MM.1S (cell line): ENCODE results near the gene ALDH2.
"Not testable (repeated sequence)": the region's sequence is repeated elsewhere in the genome, so short reads cannot be mapped to it uniquely, and the experiment has no call there.

ENCODE experiments used
- DNase-seq: peaks from one replicate; pipeline ENCODE4 v3.0.0-alpha.2; 2015
- H2AFZ ChIP-seq: fragments of 300-600 bp; sonication (generic); 2 replicates; pipeline ENCODE4 v1.6.0; 2016; ENCODE audit warnings: antibody characterized with exemption, low read length
- H3F3A ChIP-seq: fragments of 300-600 bp; sonication (generic); 2 replicates; pipeline ENCODE4 v1.6.1; 2016; ENCODE audit warnings: mild to moderate bottlenecking, antibody characterized with exemption, low read length, moderate library complexity, mixed read lengths; ENCODE audit not compliant: insufficient read depth
- H3K27ac ChIP-seq: fragments of 300-600 bp; sonication (generic); 2 replicates; pipeline ENCODE4 v1.5.1; 2016; ENCODE audit warnings: mild to moderate bottlenecking, low read length
- H3K27me3 ChIP-seq: fragments of 300-600 bp; sonication (generic); replicated peaks from 2 replicates; pipeline ENCODE4 v1.6.0; 2016; ENCODE audit warnings: low read length; ENCODE audit not compliant: insufficient read depth
- H3K36me3 ChIP-seq: fragments of 300-600 bp; sonication (generic); replicated peaks from 2 replicates; pipeline ENCODE4 v1.6.1; 2016; ENCODE audit warnings: mild to moderate bottlenecking, low read length, mixed read lengths; ENCODE audit not compliant: insufficient read depth
- H3K4me1 ChIP-seq: fragments of 300-600 bp; sonication (generic); 2 replicates; pipeline ENCODE4 v1.6.1; 2016; ENCODE audit warnings: low read length, mixed read lengths
- H3K4me2 ChIP-seq: fragments of 300-600 bp; sonication (generic); 2 replicates; pipeline ENCODE4 v1.6.0; 2016; ENCODE audit warnings: low read depth, low read length
- H3K4me3 ChIP-seq: fragments of 300-600 bp; sonication (generic); 2 replicates; pipeline ENCODE4 v1.5.1; 2016; ENCODE audit warnings: low read length, mixed read lengths
- H3K79me2 ChIP-seq: fragments of 300-600 bp; sonication (generic); 2 replicates; pipeline ENCODE4 v1.6.1; 2016; ENCODE audit warnings: mixed run types, low read length, mixed read lengths
- H3K9ac ChIP-seq: fragments of 300-600 bp; sonication (generic); 2 replicates; pipeline ENCODE4 v1.6.1; 2016; ENCODE audit warnings: low read length, mixed read lengths
- H3K9me2 ChIP-seq: fragments of 300-600 bp; sonication (generic); replicated peaks from 2 replicates; pipeline ENCODE4 v1.6.1; 2016; ENCODE audit warnings: mild to moderate bottlenecking, low read length, mixed read lengths; ENCODE audit not compliant: insufficient read depth
- H3K9me3 ChIP-seq: fragments of 300-600 bp; sonication (generic); replicated peaks from 2 replicates; pipeline ENCODE4 v1.6.1; 2016; ENCODE audit warnings: mild to moderate bottlenecking, low read length, mixed read lengths; ENCODE audit not compliant: insufficient read depth
- H4K20me1 ChIP-seq: fragments of 300-600 bp; sonication (generic); 2 replicates; pipeline ENCODE4 v1.6.1; 2016; ENCODE audit warnings: mild to moderate bottlenecking, low read length, moderate library complexity, mixed read lengths; ENCODE audit not compliant: insufficient read depth
- EZH2 ChIP-seq: fragments of 300-600 bp; sonication (generic); optimal IDR thresholded peaks from 2 replicates; pipeline ENCODE3; 2017; ENCODE audit warnings: low read depth, mild to moderate bottlenecking, antibody characterized with exemption, low read length, mixed read lengths
- EZH2phosphoT487 ChIP-seq: fragments of 300-600 bp; sonication (generic); IDR thresholded peaks from 2 replicates; pipeline ENCODE4 v1.6.1; 2018; ENCODE audit warnings: antibody characterized with exemption, low read length
- TF ChIP-seq, protein P1 (sequence below): fragments of 300-600 bp; sonication (generic); IDR thresholded peaks from 2 replicates; pipeline ENCODE4 v1.5.1; 2016; ENCODE audit warnings: antibody characterized with exemption, low read length, mixed read lengths

Gene ALDH2

DNA sequence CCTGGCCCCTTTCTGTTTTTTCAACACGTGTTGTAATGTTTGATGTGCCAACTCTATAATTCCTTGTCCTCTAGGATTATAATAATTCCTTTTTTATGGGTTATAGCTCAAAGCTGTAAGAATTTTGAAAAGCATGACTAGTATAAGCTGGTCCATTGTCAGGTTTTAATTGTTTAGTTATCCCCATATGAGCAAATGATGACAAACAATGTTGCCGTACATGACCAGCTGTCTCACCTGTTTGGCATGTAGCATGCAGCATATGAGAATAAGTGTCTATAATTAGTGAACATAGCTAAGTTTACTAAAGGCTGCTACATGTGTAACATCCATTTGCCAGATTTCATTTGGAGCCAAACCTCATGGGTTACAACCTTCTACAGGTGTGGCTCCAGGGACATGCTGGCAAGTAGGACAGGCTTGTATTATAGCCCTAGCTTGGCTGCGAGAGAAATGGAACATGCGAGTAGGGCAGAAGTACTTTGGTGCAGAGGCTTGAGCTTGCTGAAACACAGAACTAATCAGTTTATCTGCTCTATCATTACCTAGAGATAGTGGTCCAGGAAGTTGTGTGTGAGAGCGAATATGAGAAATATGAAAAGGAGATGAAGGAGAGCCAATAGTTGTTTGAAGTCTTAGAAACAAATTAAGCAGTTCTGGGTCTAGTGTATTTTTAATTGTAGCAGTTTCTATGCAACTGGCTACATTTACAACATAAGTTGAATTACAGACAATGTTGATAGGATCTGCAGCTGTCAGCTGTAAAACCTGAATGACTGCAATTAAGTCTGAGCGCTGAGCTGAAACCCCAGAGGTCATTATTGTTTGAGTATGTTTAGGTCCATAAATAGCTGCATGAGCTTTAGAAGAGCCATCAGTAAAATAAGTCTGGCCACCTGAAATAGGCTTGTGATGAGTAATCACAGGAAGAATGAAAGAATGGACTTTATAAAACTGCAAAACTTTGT, 52.7 kb downstream of the ALDH2 start:
- H2AFZ ChIP-seq, result no peak overlapping the region
- H3K27me3 ChIP-seq, result no peaks in the 10 kb centered on the region
- no peak overlapping the region for H3K4me2 ChIP-seq
- no peak for DNase-seq
- no peaks in the 10 kb centered on the region for H3K9me2 ChIP-seq
- no peak overlapping the region for H3K27ac ChIP-seq
- TF ChIP-seq, protein P1, sequence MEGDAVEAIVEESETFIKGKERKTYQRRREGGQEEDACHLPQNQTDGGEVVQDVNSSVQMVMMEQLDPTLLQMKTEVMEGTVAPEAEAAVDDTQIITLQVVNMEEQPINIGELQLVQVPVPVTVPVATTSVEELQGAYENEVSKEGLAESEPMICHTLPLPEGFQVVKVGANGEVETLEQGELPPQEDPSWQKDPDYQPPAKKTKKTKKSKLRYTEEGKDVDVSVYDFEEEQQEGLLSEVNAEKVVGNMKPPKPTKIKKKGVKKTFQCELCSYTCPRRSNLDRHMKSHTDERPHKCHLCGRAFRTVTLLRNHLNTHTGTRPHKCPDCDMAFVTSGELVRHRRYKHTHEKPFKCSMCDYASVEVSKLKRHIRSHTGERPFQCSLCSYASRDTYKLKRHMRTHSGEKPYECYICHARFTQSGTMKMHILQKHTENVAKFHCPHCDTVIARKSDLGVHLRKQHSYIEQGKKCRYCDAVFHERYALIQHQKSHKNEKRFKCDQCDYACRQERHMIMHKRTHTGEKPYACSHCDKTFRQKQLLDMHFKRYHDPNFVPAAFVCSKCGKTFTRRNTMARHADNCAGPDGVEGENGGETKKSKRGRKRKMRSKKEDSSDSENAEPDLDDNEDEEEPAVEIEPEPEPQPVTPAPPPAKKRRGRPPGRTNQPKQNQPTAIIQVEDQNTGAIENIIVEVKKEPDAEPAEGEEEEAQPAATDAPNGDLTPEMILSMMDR, result no peak
- no peak for TF ChIP-seq EZH2phosphoT487
- no peak for TF ChIP-seq EZH2
- no peaks in the 10 kb centered on the region for H3K4me1 ChIP-seq
- no peak overlapping the region for H3K9ac ChIP-seq
- no peaks in the 10 kb centered on the region for H3F3A ChIP-seq
- H3K4me3 ChIP-seq, result no peak overlapping the region
- no peaks in the 10 kb centered on the region for H3K36me3 ChIP-seq
- H4K20me1 ChIP-seq, result no peaks in the 10 kb centered on the region
- no peaks in the 10 kb centered on the region for H3K79me2 ChIP-seq
- H3K9me3 ChIP-seq, result no peaks in the 10 kb centered on the region

DNA sequence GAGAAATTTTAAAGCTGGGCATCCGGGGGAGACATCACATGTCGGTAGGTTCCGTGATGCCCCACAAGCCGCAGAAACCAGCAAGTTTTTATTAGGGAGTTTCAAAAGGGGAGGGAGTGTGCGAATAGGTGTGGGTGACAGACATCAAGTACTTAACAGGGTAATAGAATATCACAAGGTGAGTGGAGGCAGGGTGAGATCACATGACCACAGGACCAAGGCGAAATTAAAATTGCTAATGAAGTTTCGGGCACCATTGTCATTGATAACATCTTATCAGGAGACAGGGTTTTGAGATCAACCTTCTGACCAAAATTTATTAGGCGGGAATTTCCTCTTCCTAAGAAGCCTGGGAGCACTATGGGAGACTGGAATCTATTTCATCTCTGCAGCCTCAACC, 54.1 kb downstream of the ALDH2 start:
- not testable (repeated sequence) for H3K4me2 ChIP-seq, DNase-seq, H3K36me3 ChIP-seq

DNA sequence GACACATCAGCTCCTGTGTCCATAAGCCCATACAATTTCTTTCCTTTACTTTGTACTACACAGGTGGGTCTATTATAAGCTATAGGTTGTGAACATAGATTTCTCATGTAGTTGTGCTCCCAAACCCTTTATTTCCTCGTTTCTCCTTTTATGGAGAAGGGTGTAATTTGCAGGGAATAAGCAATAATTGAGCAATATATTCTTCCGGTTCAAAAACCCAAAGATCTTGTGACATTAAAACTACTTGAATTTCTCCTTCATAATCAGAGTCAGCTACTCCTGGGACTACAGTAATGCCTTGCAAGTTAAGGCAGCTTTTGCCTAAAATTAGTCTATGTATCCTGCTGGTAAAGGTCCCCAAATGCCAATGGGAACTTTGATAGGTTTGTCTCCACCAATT, 56.2 kb downstream of the ALDH2 start:
- H4K20me1 ChIP-seq, result no peaks in the 10 kb centered on the region
- no peaks in the 10 kb centered on the region for H3K4me1 ChIP-seq
- no peaks in the 10 kb centered on the region for H3K36me3 ChIP-seq
- H3K9me2 ChIP-seq, result no peaks in the 10 kb centered on the region
- no peak for TF ChIP-seq EZH2
- H3K27ac ChIP-seq, result no peak overlapping the region
- no peak overlapping the region for H3K4me2 ChIP-seq
- no peaks in the 10 kb centered on the region for H3K9me3 ChIP-seq
- no peak for DNase-seq
- H3K9ac ChIP-seq, result no peak overlapping the region
- no peaks in the 10 kb centered on the region for H3K27me3 ChIP-seq
- no peaks in the 10 kb centered on the region for H3F3A ChIP-seq
- no peaks in the 10 kb centered on the region for H3K79me2 ChIP-seq
- H3K4me3 ChIP-seq, result no peak overlapping the region
- no peak overlapping the region for H2AFZ ChIP-seq

More for the DNA sequence above, 54.1 kb downstream of the ALDH2 start:
- H3K9ac ChIP-seq, H3K9me2 ChIP-seq, H3F3A ChIP-seq, H3K27me3 ChIP-seq, H3K4me1 ChIP-seq, H3K27ac ChIP-seq, H3K4me3 ChIP-seq, H2AFZ ChIP-seq, H3K9me3 ChIP-seq, H4K20me1 ChIP-seq, H3K79me2 ChIP-seq: not testable (repeated sequence)

DNA sequence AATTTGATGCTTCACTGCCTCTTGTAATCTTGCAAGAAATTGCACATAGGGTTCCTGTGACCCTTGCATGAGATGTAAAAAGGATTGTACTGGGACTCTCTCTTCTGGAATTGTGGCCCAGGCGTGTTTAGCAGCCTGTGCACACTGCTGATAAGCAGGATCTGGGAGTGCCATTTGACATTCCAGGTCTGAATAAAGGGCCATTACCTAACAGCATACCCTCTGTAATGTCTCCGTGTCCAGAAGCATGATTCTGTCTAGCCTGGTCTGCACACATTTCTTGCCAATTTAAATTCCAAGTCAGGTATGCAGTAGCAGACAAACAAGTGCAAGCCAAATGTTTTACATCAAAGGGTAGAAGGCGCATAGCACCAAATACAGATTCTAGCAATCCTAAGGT, 57.2 kb downstream of the ALDH2 start:
- no peak overlapping the region for H2AFZ ChIP-seq
- H3K9ac ChIP-seq, result no peak overlapping the region
- H3K36me3 ChIP-seq, result no peaks in the 10 kb centered on the region
- no peak for DNase-seq
- no peak overlapping the region for H3K27ac ChIP-seq
- no peaks in the 10 kb centered on the region for H3K79me2 ChIP-seq
- no peaks in the 10 kb centered on the region for H3F3A ChIP-seq
- TF ChIP-seq, protein P1, result no peak
- no peak for TF ChIP-seq EZH2phosphoT487
- no peak for TF ChIP-seq EZH2
- no peaks in the 10 kb centered on the region for H3K27me3 ChIP-seq
- no peak overlapping the region for H3K4me2 ChIP-seq
- H3K4me3 ChIP-seq, result no peak overlapping the region
- H4K20me1 ChIP-seq, result no peaks in the 10 kb centered on the region
- no peaks in the 10 kb centered on the region for H3K9me3 ChIP-seq
- H3K9me2 ChIP-seq, result no peaks in the 10 kb centered on the region
- no peaks in the 10 kb centered on the region for H3K4me1 ChIP-seq

DNA sequence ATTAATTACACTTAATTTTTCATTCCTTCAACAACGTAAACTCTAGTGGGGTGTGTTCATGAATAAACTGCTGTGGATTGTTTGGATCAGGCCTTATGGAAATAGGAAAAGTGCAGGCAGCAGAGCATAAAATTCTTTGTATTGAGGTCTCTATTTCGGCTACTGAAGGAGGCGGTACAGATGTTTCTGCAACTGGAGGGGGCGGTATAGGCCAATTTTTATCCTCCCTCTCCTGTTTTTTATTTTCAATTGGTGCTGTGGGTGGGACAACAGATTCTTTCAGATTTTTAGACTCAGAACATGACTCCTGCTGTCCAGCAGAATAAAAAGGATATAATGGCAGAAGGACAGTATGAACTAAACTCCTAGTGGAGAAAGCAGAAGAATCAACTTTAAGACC, 57.6 kb downstream of the ALDH2 start:
- not testable (repeated sequence) for H3K36me3 ChIP-seq, DNase-seq, H3K4me2 ChIP-seq, H3K9me3 ChIP-seq, H3F3A ChIP-seq, H3K9ac ChIP-seq, H4K20me1 ChIP-seq, H2AFZ ChIP-seq, H3K9me2 ChIP-seq, H3K4me1 ChIP-seq, H3K27ac ChIP-seq, H3K79me2 ChIP-seq, H3K27me3 ChIP-seq, H3K4me3 ChIP-seq
